Measurements from ENCODE around the gene PPM1M. TPM values are rescaled to one million over a fixed set of nuclear protein-coding genes. Genes with fewer than 3 reads are reported as not detected.

Gene PPM1M
- total and polyA plus RNA-seq, 2 experiments from 2014 or later = 2.2 to 4.0 TPM

GRCh38 chr3:52213901-52214300, 31.7 kb upstream of the PPM1M start:
- Histone ChIP-seq H3K4me2 (no peak overlapping the region), H3K27me3 (ENCODE audit: insufficient read depth) (no peaks in the 10 kb centered on the region), H3K4me1 (ENCODE audit: insufficient read depth) (no peaks in the 10 kb centered on the region), H3F3A (replicated peaks; ENCODE audit: low read depth) (no peaks in the 10 kb centered on the region), H3K36me3 (ENCODE audit: insufficient read depth) (peaks cover 46% of the 10 kb centered on the region), H3K27ac (ENCODE audit: low read depth) (no peak overlapping the region), H2AFZ (no peak overlapping the region), H4K20me1 (replicated peaks; ENCODE audit: insufficient read depth) (peaks cover 2% of the 10 kb centered on the region; the same call in 1 of the 2 replicates), H3K9me2 (ENCODE audit: insufficient read depth) (no peaks in the 10 kb centered on the region), H3K79me2 (replicated peaks; ENCODE audit: insufficient read depth) (no peaks in the 10 kb centered on the region), H3K4me3 (no peak overlapping the region)
- Mint-ChIP-seq H3K9me3 (no peaks in the 10 kb centered on the region), H3K4me1 (peaks cover 6% of the 10 kb centered on the region; the same call in 2 of the 3 replicates), H3K27me3 (ENCODE audit: insufficient read depth, low read depth, poor library complexity) (peaks cover 7% of the 10 kb centered on the region), H3K27ac (no peak overlapping the region), H3K36me3 (ENCODE audit: low read depth) (peaks cover 67% of the 10 kb centered on the region), H3K4me3 (no peak overlapping the region)
- DNase-seq (ENCODE audit: low spot score) (no peak), ATAC-seq (no peak)
- TF ChIP-seq NANOG (IDR thresholded peaks at IDR 0.05; ENCODE audit: borderline replicate concordance) (no peak), EZH2 (IDR thresholded peaks at IDR 0.05; ENCODE audit: low read depth, unreplicated experiment) (no peak), EZH2phosphoT487 (IDR thresholded peaks at IDR 0.05; ENCODE audit: unreplicated experiment) (no peak), ZNF462 (CRISPR knock-in tag; IDR thresholded peaks at IDR 0.05) (no peak), ZNF114 (CRISPR knock-in tag; IDR thresholded peaks at IDR 0.05) (no peak), ETS1 (IDR thresholded peaks at IDR 0.05) (no peak), CREB1 (CRISPR knock-in tag; IDR thresholded peaks at IDR 0.05; ENCODE audit: low read depth) (no peak)
- TF ChIP-seq, protein P1, sequence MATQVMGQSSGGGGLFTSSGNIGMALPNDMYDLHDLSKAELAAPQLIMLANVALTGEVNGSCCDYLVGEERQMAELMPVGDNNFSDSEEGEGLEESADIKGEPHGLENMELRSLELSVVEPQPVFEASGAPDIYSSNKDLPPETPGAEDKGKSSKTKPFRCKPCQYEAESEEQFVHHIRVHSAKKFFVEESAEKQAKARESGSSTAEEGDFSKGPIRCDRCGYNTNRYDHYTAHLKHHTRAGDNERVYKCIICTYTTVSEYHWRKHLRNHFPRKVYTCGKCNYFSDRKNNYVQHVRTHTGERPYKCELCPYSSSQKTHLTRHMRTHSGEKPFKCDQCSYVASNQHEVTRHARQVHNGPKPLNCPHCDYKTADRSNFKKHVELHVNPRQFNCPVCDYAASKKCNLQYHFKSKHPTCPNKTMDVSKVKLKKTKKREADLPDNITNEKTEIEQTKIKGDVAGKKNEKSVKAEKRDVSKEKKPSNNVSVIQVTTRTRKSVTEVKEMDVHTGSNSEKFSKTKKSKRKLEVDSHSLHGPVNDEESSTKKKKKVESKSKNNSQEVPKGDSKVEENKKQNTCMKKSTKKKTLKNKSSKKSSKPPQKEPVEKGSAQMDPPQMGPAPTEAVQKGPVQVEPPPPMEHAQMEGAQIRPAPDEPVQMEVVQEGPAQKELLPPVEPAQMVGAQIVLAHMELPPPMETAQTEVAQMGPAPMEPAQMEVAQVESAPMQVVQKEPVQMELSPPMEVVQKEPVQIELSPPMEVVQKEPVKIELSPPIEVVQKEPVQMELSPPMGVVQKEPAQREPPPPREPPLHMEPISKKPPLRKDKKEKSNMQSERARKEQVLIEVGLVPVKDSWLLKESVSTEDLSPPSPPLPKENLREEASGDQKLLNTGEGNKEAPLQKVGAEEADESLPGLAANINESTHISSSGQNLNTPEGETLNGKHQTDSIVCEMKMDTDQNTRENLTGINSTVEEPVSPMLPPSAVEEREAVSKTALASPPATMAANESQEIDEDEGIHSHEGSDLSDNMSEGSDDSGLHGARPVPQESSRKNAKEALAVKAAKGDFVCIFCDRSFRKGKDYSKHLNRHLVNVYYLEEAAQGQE (IDR thresholded peaks at IDR 0.05; ENCODE audit: unreplicated experiment) = no peak

Data from GM23338 (cell line).